ENCODE results near the gene FAM83C. TPM values are rescaled to one million over a fixed set of nuclear protein-coding genes. Genes with fewer than 3 reads are reported as not detected.

FAM83C gene
- total RNA-seq, 1 experiment from 2014 or later, result not detected

DNA sequence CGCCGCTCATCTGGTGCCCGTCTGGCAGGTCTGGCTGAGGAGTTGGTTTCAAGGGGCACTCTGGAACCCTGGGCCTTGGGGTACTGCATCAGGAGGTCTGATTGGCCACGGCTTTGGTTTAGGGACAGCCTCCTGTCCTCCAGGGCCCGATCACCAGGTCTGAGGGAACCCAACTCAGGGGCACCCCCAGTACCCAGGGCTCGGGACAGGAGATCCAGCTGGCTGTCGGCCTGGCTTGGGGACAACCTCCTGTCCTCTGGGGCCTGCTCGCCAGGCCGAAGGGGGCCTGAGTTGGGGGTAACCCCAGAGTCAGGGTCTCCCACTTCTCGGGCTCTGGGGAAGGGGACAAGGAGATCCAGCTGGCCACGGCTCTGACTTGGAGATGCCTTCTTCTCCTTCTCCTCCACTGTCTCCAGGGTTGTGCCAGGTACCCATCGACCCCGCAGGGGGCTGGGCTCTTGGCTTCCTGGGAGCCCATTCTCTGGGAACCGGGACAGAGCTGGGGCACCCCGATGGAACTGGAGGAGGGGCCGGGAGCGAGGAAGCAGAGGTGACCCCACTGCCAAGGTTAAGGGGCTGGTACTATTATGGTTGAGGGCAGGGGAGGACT lies 5.2 kb downstream of the FAM83C start:
- no peaks in the 10 kb centered on the region for H3K9me3 ChIP-seq (ENCODE audit: low read depth, low read length, poor library complexity, severe bottlenecking)
- CTCF ChIA-PET, result interaction anchor here (0.6 kb wide), 1 partner anchor 289 kb away, joined by 3 read pairs; no protein-coding TSS in a partner anchor
- H3K4me1 ChIP-seq (ENCODE audit: insufficient read depth, low read length, poor library complexity, severe bottlenecking), result peaks cover 7% of the 10 kb centered on the region
- TF ChIP-seq, protein P1, sequence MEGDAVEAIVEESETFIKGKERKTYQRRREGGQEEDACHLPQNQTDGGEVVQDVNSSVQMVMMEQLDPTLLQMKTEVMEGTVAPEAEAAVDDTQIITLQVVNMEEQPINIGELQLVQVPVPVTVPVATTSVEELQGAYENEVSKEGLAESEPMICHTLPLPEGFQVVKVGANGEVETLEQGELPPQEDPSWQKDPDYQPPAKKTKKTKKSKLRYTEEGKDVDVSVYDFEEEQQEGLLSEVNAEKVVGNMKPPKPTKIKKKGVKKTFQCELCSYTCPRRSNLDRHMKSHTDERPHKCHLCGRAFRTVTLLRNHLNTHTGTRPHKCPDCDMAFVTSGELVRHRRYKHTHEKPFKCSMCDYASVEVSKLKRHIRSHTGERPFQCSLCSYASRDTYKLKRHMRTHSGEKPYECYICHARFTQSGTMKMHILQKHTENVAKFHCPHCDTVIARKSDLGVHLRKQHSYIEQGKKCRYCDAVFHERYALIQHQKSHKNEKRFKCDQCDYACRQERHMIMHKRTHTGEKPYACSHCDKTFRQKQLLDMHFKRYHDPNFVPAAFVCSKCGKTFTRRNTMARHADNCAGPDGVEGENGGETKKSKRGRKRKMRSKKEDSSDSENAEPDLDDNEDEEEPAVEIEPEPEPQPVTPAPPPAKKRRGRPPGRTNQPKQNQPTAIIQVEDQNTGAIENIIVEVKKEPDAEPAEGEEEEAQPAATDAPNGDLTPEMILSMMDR (conservative IDR thresholded peaks at IDR 0.05; ENCODE audit: low read depth, low read length), result no peak
- TF ChIP-seq EZH2 (IDR thresholded peaks at IDR 0.05; ENCODE audit: borderline replicate concordance, low read depth, low read length, poor library complexity, severe bottlenecking), result no peak
- H3K4me3 ChIP-seq (ENCODE audit: low read depth, low read length, poor library complexity, severe bottlenecking), result no peak overlapping the region
- H3K27ac ChIP-seq (ENCODE audit: low read depth, low read length, poor library complexity, severe bottlenecking), result no peak overlapping the region
- POLR2A ChIA-PET (ENCODE audit: low non-redundant PET), result interaction anchor here (0.6 kb wide), 1 partner anchor 394 kb away, joined by 4 read pairs; no protein-coding TSS in a partner anchor
- no peaks in the 10 kb centered on the region for H3K27me3 ChIP-seq (replicated peaks; ENCODE audit: insufficient read depth, low read depth, low read length, poor library complexity)
- no TSS peak for BruUV-seq (replicated peaks)
- no peak for DNase-seq (ENCODE audit: low spot score)
- intact Hi-C loops (cut with micrococcal nuclease; ENCODE audit: unreplicated experiment), result no loop called here
- H3K36me3 ChIP-seq (ENCODE audit: insufficient read depth, low read length, poor library complexity, severe bottlenecking), result peaks cover 9% of the 10 kb centered on the region

DNA sequence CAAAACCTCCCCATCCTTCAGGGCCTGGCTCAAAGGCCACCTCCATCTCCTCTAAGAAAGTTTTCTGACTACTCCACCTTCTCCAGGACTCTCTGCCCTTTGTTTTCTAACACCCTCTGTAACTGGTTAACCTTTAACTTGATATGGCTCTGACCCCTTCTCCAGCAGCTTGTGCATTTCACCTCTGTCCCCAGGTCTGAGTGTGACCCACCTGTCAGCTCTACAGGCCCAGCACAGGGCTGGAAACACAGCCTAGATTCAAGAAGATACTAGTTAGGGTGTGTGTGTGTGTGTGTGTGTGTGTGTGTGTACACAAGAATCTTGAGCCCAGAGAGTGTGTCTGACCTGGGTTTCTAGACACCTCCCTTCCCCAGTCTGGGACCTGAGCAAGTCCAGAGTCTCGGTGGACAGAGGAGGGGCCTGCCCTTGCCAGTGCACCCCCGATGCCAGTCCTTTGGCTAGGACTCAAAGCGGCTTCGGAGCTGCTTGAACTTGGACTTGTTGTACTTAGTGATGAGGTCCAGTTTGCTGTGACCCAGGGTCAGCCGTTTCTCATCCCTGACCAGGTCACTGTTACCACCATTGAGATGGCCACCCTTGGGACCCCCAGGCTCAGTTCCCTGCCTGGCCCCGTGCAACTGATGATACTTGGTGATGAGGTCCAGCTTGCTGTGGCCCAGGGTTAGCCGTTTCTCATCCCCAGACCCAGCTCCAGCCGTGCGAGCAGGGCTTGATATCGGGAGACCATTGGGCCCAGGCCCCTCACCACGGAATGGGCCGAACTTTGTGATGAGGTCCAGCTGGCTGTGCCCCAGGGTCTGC lies 5.9 kb downstream of the FAM83C start:
- Histone ChIP-seq H3K27ac (ENCODE audit: low read depth, low read length, poor library complexity, severe bottlenecking) (no peak overlapping the region), H3K9me3 (ENCODE audit: low read depth, low read length, poor library complexity, severe bottlenecking) (no peaks in the 10 kb centered on the region), H3K27me3 (replicated peaks; ENCODE audit: insufficient read depth, low read depth, low read length, poor library complexity) (no peaks in the 10 kb centered on the region), H3K4me1 (ENCODE audit: insufficient read depth, low read length, poor library complexity, severe bottlenecking) (peaks cover 7% of the 10 kb centered on the region), H3K36me3 (ENCODE audit: insufficient read depth, low read length, poor library complexity, severe bottlenecking) (peaks cover 9% of the 10 kb centered on the region), H3K4me3 (ENCODE audit: low read depth, low read length, poor library complexity, severe bottlenecking) (no peak overlapping the region)
- TF ChIP-seq, protein P1 (conservative IDR thresholded peaks at IDR 0.05; ENCODE audit: low read depth, low read length), result no peak
- TF ChIP-seq EZH2 (IDR thresholded peaks at IDR 0.05; ENCODE audit: borderline replicate concordance, low read depth, low read length, poor library complexity, severe bottlenecking), result no peak
- no TSS peak for BruUV-seq (replicated peaks)
- no peak for DNase-seq (ENCODE audit: low spot score)
- POLR2A ChIA-PET (ENCODE audit: low non-redundant PET), result no interaction called here
- CTCF ChIA-PET, result interaction anchor here (0.6 kb wide), 1 partner anchor 288 kb away, joined by 3 read pairs; no protein-coding TSS in a partner anchor
- intact Hi-C loops (cut with micrococcal nuclease; ENCODE audit: unreplicated experiment), result no loop called here

DNA sequence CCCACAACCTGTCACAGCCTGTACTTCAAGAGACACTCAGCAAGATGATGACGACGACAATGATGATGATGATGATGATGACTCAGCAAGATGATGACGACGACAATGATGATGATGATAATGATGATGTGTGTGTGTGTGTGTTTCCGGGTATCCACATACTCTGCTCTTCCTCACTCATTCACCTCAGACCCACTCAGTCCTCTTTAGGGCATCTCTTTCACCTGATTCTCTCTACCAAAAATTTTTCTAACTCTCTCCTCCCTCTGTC lies 6.5 kb downstream of the FAM83C start:
- no peak for TF ChIP-seq EZH2 (IDR thresholded peaks at IDR 0.05; ENCODE audit: borderline replicate concordance, low read depth, low read length, poor library complexity, severe bottlenecking)
- TF ChIP-seq, protein P1 (conservative IDR thresholded peaks at IDR 0.05; ENCODE audit: low read depth, low read length), result no peak
- ChIA-PET CTCF (no interaction called here), POLR2A (ENCODE audit: low non-redundant PET) (no interaction called here)

More for the DNA sequence above, 6.5 kb downstream of the FAM83C start:
- H3K9me3 ChIP-seq (ENCODE audit: low read depth, low read length, poor library complexity, severe bottlenecking), result no peaks in the 10 kb centered on the region
- H3K4me1 ChIP-seq (ENCODE audit: insufficient read depth, low read length, poor library complexity, severe bottlenecking), result peaks cover 7% of the 10 kb centered on the region
- H3K4me3 ChIP-seq (ENCODE audit: low read depth, low read length, poor library complexity, severe bottlenecking), result no peak overlapping the region
- BruUV-seq (replicated peaks), result no TSS peak
- no peaks in the 10 kb centered on the region for H3K27me3 ChIP-seq (replicated peaks; ENCODE audit: insufficient read depth, low read depth, low read length, poor library complexity)
- intact Hi-C loops (cut with micrococcal nuclease; ENCODE audit: unreplicated experiment), result no loop called here
- no peak for DNase-seq (ENCODE audit: low spot score)
- no peak overlapping the region for H3K27ac ChIP-seq (ENCODE audit: low read depth, low read length, poor library complexity, severe bottlenecking)
- peaks cover 12% of the 10 kb centered on the region for H3K36me3 ChIP-seq (ENCODE audit: insufficient read depth, low read length, poor library complexity, severe bottlenecking)

Data from A673 (cell line).